Cardiac muscle cell (in vitro differentiated cells and primary cell): Measurements from ENCODE around the gene ACKR1. TPM values are rescaled to one million over a fixed set of nuclear protein-coding genes. Genes with fewer than 3 reads are reported as not detected.

Source experiments
- DNase-seq, 2 donors: peaks; one replicate each; pipeline versions ENCODE4 v3.0.0 to v3.0.0-alpha.2; 2010 to 2017; ENCODE audit warnings: low read depth in 1 of 2, low spot score in 1 of 2
- H3K27ac ChIP-seq: fragments of 200-600 bp; sonication (generic); 2 replicates; pipeline ENCODE4 v1.5.1; 2016
- H3K27me3 ChIP-seq: fragments of 200-600 bp; sonication (generic); 2 replicates; pipeline ENCODE4 v1.6.0; 2016; ENCODE audit warnings: control low read depth
- H3K36me3 ChIP-seq: fragments of 200-600 bp; sonication (generic); 2 replicates; pipeline ENCODE4 v1.5.1; 2016; ENCODE audit warnings: control low read depth
- H3K4me1 ChIP-seq: fragments of 200-600 bp; sonication (generic); 2 replicates; pipeline ENCODE4 v1.8.1; 2017; ENCODE audit warnings: low read depth, mild to moderate bottlenecking, mixed run types
- H3K4me3 ChIP-seq: fragments of 200-600 bp; sonication (generic); 2 replicates; pipeline ENCODE4 v1.5.1; 2016; ENCODE audit warnings: mild to moderate bottlenecking
- H3K9me3 ChIP-seq: fragments of 200-600 bp; sonication (generic); 2 replicates; pipeline ENCODE4 v1.5.1; 2017; ENCODE audit warnings: low read depth, mild to moderate bottlenecking, control low read depth
- CTCF ChIP-seq: IDR thresholded peaks from 2 replicates; pipeline ENCODE4 v1.5.1; 2012; ENCODE audit warnings: low read depth, mild to moderate bottlenecking, low read length
- polyA plus RNA-seq: library from polyadenylated mRNA; unstranded; fragments of >200 nt; fragmentation: Nextera tagmentation; extraction: Ambion mirVana; gene quantifications from 2 replicates; pipeline ENCODE4 v1.2.1, GENCODE V29; 2016
- total RNA-seq: library from RNA; depleted of rRNA; stranded (reverse); fragments of >200 nt; gene quantifications from 2 replicates; pipeline ENCODE4 v1.2.3, GENCODE V29; 2016

ACKR1 gene
- total and polyA plus RNA-seq, 2 experiments from 2014 or later = 0.33 to 0.63 TPM

GRCh38 chr1:159250638-159251216 is 46.1 kb downstream of the ACKR1 start:
- no peaks in the 10 kb centered on the region for H3K4me1 ChIP-seq
- H3K9me3 ChIP-seq = no peaks in the 10 kb centered on the region
- peak; percentile 2 to 20 for DNase-seq
- no peaks in the 10 kb centered on the region for H3K27me3 ChIP-seq
- no peak for TF ChIP-seq CTCF
- no peaks in the 10 kb centered on the region for H3K36me3 ChIP-seq
- H3K27ac ChIP-seq = no peak overlapping the region
- H3K4me3 ChIP-seq = no peak overlapping the region

Other genes with a start within 250 kb of the ACKR1 start
- gene IFI16, start 195.0 kb upstream of the ACKR1 start, total RNA-seq = 8.4 and 10.5 TPM in 2 replicates
- 15.0 and 23.0 TPM in 2 replicates for gene IFI16, start 195.0 kb upstream of the ACKR1 start, polyA plus RNA-seq
- 0.53 TPM in 1 of 2 replicates, not detected in the other for gene AIM2, start 128.1 kb upstream of the ACKR1 start, total RNA-seq
- not detected in 2 replicates for gene AIM2, start 128.1 kb upstream of the ACKR1 start, polyA plus RNA-seq
- gene CADM3, start 33.3 kb upstream of the ACKR1 start, total RNA-seq = 1.7 and 3.1 TPM in 2 replicates
- gene CADM3, start 33.3 kb upstream of the ACKR1 start, polyA plus RNA-seq = 0.51 and 1.3 TPM in 2 replicates
- gene FCER1A, start 97.5 kb downstream of the ACKR1 start, total RNA-seq = not detected in 2 replicates
- 0.27 TPM in 1 of 2 replicates, not detected in the other for gene FCER1A, start 97.5 kb downstream of the ACKR1 start, polyA plus RNA-seq
- gene OR10J4, start 227.3 kb downstream of the ACKR1 start, total RNA-seq = not detected in 2 replicates
- not detected in 2 replicates for gene OR10J4, start 227.3 kb downstream of the ACKR1 start, polyA plus RNA-seq
- not detected in 2 replicates for gene OR10J1, start 234.8 kb downstream of the ACKR1 start, total RNA-seq
- gene OR10J1, start 234.8 kb downstream of the ACKR1 start, polyA plus RNA-seq = not detected in 2 replicates